HG02610 (cell line): ENCODE measurements around the gene ASCL1.

Source experiments
- ATAC-seq: cut with Tn5 transposase; IDR thresholded peaks from one replicate; pipeline ENCODE4 v1.9.1; 2021; ENCODE audit warnings: mild to moderate bottlenecking, moderate library complexity; ENCODE audit not compliant: unreplicated experiment

ASCL1 gene

DNA sequence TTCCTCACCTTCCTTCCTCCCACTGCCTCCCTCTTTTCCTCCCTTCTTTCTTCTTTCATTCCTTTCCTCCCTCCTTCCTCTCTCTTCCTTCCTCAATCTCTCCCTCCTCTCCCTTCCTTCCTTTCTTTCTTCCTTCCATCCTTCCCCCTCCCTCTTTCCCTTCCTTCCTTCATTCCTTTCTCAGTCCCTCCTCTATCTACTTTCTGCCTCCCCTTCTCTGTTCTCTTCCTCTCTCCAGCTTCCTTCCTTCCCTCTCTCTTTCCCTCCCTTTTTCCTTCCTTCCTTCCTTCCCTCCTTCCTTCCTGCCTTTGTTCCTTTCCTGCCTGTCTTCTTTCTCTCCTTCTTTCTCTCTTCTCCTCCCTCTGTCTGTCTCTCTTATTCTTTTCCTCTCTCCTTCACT is 16.1 kb downstream of the ASCL1 start:
- ATAC-seq = no peak

- ATAC-seq = no peak
These were observed 19.3 kb downstream of the ASCL1 start for GRCh38 chr12:102976609-102977280.

DNA sequence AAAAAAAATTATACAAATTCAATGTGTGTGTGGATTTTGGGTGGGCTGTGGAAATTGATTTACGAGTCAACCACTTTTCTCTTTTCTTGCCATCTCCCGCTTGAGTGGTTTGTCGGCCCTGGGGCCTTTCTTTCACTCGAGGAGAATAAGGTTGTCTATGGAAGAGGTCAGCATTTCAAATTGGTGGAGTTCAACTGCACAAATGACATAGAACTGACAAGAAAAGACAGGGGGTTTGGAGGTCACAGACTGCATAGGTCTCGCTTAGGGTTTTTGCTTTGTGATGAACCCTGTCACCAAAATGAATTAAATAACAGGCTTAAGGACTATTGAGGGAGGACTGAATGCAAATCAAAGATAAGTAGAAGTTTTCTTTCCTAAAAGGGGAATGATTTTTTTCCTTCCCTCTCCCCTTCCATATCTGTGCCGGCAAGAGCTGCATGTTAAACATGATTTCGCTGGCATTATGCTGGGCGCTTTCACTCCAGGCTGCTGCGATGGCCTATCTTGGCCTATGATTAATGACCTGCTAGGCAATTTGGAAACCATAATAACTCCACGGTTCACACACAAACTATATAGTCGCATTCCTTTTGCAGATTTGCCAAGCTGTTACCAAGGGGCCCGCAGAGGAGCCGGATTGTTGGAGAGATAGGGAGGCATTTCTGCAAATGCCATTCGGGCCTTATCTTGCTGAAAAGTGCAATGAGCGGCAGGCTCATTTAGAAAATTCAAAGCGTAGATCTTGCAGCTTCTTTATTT is 20.7 kb downstream of the ASCL1 start:
- no peak for ATAC-seq

DNA sequence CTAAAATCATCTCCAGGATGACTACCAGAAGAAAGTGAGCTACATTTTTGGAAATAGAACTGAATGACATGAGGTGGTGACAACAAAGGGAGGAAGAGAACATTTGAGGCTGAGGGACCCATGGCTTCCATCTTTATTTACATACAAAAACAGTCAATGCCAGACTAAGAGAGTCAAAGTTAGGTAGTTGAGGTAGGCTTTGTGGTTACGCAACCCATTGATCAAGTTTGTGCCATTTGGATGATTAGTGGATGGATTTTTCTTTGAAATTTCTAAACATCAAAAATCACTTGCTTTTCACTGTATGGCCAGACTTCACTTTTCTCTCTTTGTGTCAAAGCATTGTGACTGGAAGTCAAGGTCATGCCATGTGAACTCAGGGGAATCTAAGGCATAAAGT is 22.9 kb downstream of the ASCL1 start:
- no peak for ATAC-seq

DNA sequence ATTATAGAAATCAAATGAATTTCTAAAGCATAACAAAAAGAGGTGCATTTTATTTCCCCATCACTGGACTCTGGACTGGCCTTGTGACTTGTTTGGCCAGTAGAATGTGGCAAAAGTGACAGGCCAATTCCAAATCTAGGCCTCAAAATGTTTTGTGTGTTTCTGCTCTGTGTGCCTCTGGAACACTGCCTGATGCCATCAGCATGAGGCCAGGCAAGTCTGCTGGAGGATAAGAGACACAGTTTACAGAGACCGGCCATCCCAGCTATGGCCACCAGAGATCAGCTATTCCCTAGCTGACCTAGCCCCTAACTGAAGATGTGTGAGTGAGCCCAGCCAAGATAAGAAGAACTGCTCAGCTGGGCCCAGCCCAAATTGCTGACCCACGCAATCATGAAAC is 32.9 kb downstream of the ASCL1 start:
- no peak for ATAC-seq

- peak; percentile 74 for ATAC-seq
These were observed 34.8 kb downstream of the ASCL1 start for GRCh38 chr12:102992297-102992696.

DNA sequence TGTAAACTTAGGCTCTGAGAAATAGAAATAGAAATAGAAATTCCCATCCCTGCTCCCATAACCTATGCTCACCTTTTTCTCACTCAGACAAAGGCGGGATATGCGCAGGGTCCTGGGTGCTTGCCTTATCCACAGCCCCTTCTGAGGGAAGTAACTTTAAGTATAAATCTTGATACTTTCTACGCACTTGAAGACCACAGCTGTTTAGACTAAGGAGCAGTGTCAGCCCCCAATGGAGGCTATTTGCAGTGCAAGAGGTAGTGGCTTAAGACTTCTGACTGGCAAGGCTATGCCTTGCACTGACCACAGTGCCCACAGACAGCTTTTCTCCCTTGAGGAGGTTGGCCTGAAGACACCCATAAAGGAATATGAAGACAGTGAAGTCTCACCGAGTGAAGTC is 35.2 kb downstream of the ASCL1 start:
- peak; percentile 38 for ATAC-seq

- ATAC-seq = no peak
These were observed 36.1 kb downstream of the ASCL1 start for GRCh38 chr12:102993537-102993936.

GRCh38 chr12:102995372-102995771 is 37.9 kb downstream of the ASCL1 start:
- no peak for ATAC-seq
